Occipital lobe (tissue), 2 donors: ENCODE measurements around the gene MARVELD1. TPM values are rescaled to one million over a fixed set of nuclear protein-coding genes. Genes with fewer than 3 reads are reported as not detected.
A peak's percentile ranks its signal among the peaks of the same experiment; 100 is the strongest.

Experiments
- DNase-seq: peaks from one replicate; lab custom pipeline; 2025; lab: John Stamatoyannopoulos, UW
- total RNA-seq: library from RNA; depleted of rRNA; stranded (reverse); fragments of >200 nt; gene quantifications from one replicate; pipeline ENCODE4 v1.2.3, GENCODE V29; 2014

MARVELD1 gene
- total RNA-seq, 1 donor from 2014 or later: 3.4 TPM

- no peak for DNase-seq
These were observed 8.6 kb downstream of the MARVELD1 start for GRCh38 chr10:97721871-97722780.

- DNase-seq: no peak
These were observed 9.5 kb downstream of the MARVELD1 start for GRCh38 chr10:97723001-97723400.

GRCh38 chr10:97724341-97724941, 10.9 kb downstream of the MARVELD1 start:
- DNase-seq: no peak

GRCh38 chr10:97726636-97727178, 13.2 kb downstream of the MARVELD1 start:
- DNase-seq: no peak

GRCh38 chr10:97729014-97729413, 15.5 kb downstream of the MARVELD1 start:
- no peak for DNase-seq

- DNase-seq: peak; percentile 51
These were observed 18.0 kb downstream of the MARVELD1 start for GRCh38 chr10:97731346-97732051.

- DNase-seq: no peak
These were observed 18.5 kb downstream of the MARVELD1 start for GRCh38 chr10:97732052-97732359.

- DNase-seq: no peak
These were observed 19.7 kb downstream of the MARVELD1 start for GRCh38 chr10:97733256-97733655.

GRCh38 chr10:97734021-97734420, 20.5 kb downstream of the MARVELD1 start:
- DNase-seq: no peak

- no peak for DNase-seq
These were observed 22.9 kb downstream of the MARVELD1 start for GRCh38 chr10:97736403-97736901.

GRCh38 chr10:97736902-97737769, 23.6 kb downstream of the MARVELD1 start, which contains the start of gene ZFYVE27:
Gene ZFYVE27 (plus strand): TSS chr10:97737128. CDS start chr10:97738478, 1,350 bp downstream.
- peak; percentile 89 for DNase-seq

- DNase-seq: no peak
These were observed 24.3 kb downstream of the MARVELD1 start for GRCh38 chr10:97737770-97738265.

GRCh38 chr10:97738616-97739015, 25.1 kb downstream of the MARVELD1 start:
- DNase-seq: no peak

- DNase-seq: no peak
These were observed 27.1 kb downstream of the MARVELD1 start for GRCh38 chr10:97740613-97741012.

GRCh38 chr10:97743169-97743943, 29.8 kb downstream of the MARVELD1 start:
- no peak for DNase-seq

- DNase-seq: no peak
These were observed 31.0 kb downstream of the MARVELD1 start for GRCh38 chr10:97744405-97745035.

GRCh38 chr10:97747573-97747972, 34.0 kb downstream of the MARVELD1 start:
- DNase-seq: no peak

GRCh38 chr10:97748116-97748515, 34.6 kb downstream of the MARVELD1 start:
- DNase-seq: no peak

- no peak for DNase-seq
These were observed 39.4 kb downstream of the MARVELD1 start for GRCh38 chr10:97752956-97753355.
